Esophagus squamous epithelium (tissue), 4 donors: ENCODE measurements around the gene ABCA8.

ENCODE experiments used
- CTCF ChIP-seq, 6 experiments: fragments of 450-650 bp in 4 of 6; fragments of 200-600 bp in 2 of 6; sonication (generic) in 2 of 6; IDR thresholded peaks; one replicate each; pipeline ENCODE4 v1.5.1; 2016 to 2019; ENCODE audit warnings: antibody characterized with exemption in 6 of 6, mild to moderate bottlenecking in 4 of 6, moderate library complexity in 4 of 6
- POLR2A ChIP-seq, 4 donors: fragments of 450-650 bp; IDR thresholded peaks; one replicate each; pipeline ENCODE4 v1.6.1; 2017; ENCODE audit warnings: antibody characterized with exemption in 4 of 4, mild to moderate bottlenecking in 4 of 4, moderate library complexity in 3 of 4

DNA sequence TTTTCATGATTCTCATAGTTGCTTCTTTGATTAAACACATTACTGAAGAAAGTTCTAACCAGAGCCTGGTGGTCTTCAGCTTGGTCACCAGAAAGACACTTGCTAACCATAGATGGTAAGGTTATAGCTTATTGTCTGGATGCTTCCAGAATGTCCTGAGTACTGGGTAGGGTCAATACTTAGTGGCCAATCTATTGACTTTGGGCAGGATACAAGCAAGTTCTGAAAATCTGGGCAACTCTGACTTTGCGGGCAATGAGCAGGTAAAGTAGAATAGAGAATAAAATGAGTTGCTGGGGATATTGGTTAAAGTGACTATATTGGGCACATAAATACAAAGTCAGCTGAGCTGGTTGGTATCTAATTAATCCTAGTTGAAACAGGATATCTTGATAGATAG, 63.0 kb downstream of the ABCA8 start:
- no peak for TF ChIP-seq POLR2A (IDR thresholded peaks at IDR 0.05)
- TF ChIP-seq CTCF (IDR thresholded peaks at IDR 0.05): no peak
